ENCODE measurements around the gene CYB561D2. TPM values are rescaled to one million over a fixed set of nuclear protein-coding genes. Genes with fewer than 3 reads are reported as not detected.

Gene CYB561D2
- total and polyA plus RNA-seq, 9 of the 15 experiments (the other 6 are each of a cell fraction or from before 2014, with no cell fraction given): 4.2 to 16.6 (median 9.4) TPM

- no peak for TF ChIP-seq RAD51 (IDR thresholded peaks at IDR 0.05; ENCODE audit: borderline replicate concordance, low read depth)
- no peak for TF ChIP-seq ARID2 (IDR thresholded peaks at IDR 0.05)
- TF ChIP-seq JUNB (CRISPR knock-in tag; conservative IDR thresholded peaks at IDR 0.05): no peak
- TF ChIP-seq BDP1 (IDR thresholded peaks at IDR 0.05; ENCODE audit: insufficient read depth, insufficient read length): no peak
- no peak for TF ChIP-seq NFATC3 (IDR thresholded peaks at IDR 0.05)
- no peak for TF ChIP-seq ZKSCAN1 (IDR thresholded peaks at IDR 0.05; ENCODE audit: low read depth, low read length)
- TF ChIP-seq PRDM10 (IDR thresholded peaks at IDR 0.05; ENCODE audit: partially characterized antibody): peak; percentile 37
- peak; percentile 28; the same call in 1 of the 2 replicates for TF ChIP-seq USF2 (CRISPR knock-in tag; IDR thresholded peaks at IDR 0.05)
- TF ChIP-seq E2F6 (IDR thresholded peaks at IDR 0.05; ENCODE audit: borderline replicate concordance in 1 of 2, extremely low read depth in 1 of 2, insufficient read depth in 1 of 2, insufficient read length in 1 of 2, low read depth in 1 of 2, low read length in 1 of 2, poor library complexity in 1 of 2, severe bottlenecking in 1 of 2): peak; percentile 48 to 49
- no peak for TF ChIP-seq TRIM24 (IDR thresholded peaks at IDR 0.05)
- peak; percentile 41 for TF ChIP-seq CCNT2 (IDR thresholded peaks at IDR 0.05; ENCODE audit: borderline replicate concordance, extremely low read depth, insufficient read length, low read depth, low read length)
- TF ChIP-seq MTF1 (CRISPR knock-in tag; IDR thresholded peaks at IDR 0.05; ENCODE audit: borderline replicate concordance): no peak
- no peak for TF ChIP-seq PKNOX1 (IDR thresholded peaks at IDR 0.05)
- TF ChIP-seq MYC (IDR thresholded peaks at IDR 0.05; ENCODE audit: low read depth, low read length): peak; percentile 30; the same call in 1 of the 2 replicates
- TF ChIP-seq MYC (CRISPR knock-in tag; IDR thresholded peaks at IDR 0.05; ENCODE audit: borderline replicate concordance, low read depth): no peak
- 0 out of 2 replicates have a peak, but pooled peaks have one; percentile 27 for TF ChIP-seq CREB3L1 (IDR thresholded peaks at IDR 0.05; ENCODE audit: borderline replicate concordance, low read depth)
- TF ChIP-seq POU5F1 (IDR thresholded peaks at IDR 0.05; ENCODE audit: borderline replicate concordance, low read depth, low read length, partially characterized antibody): no peak
- TF ChIP-seq NELFE (IDR thresholded peaks at IDR 0.05; ENCODE audit: insufficient read depth, insufficient read length): no peak
These were observed 10.0 kb upstream of the CYB561D2 start, which contains the start of gene RASSF1 (continued) for GRCh38 chr3:50340448-50341329.
